ENCODE data around the gene CEL.

Gene CEL

GRCh38 chr9:133113949-133114885, 52.4 kb downstream of the CEL start:
- no peak for FAIRE-seq
- DNase-seq (ENCODE audit: insufficient read length, low spot score), result no peak
- TF ChIP-seq POLR2A (IDR thresholded peaks at IDR 0.05; ENCODE audit: low read depth, low read length), result no peak

- no peak for DNase-seq (ENCODE audit: insufficient read length, low spot score)
- no peak for FAIRE-seq
- TF ChIP-seq POLR2A (IDR thresholded peaks at IDR 0.05; ENCODE audit: low read depth, low read length), result no peak
These were observed 53.3 kb downstream of the CEL start for GRCh38 chr9:133114886-133115603.

GRCh38 chr9:133115604-133116345, 54.0 kb downstream of the CEL start:
- TF ChIP-seq POLR2A (IDR thresholded peaks at IDR 0.05; ENCODE audit: low read depth, low read length), result no peak
- peak; percentile 84 for FAIRE-seq
- DNase-seq (ENCODE audit: insufficient read length, low spot score), result peak; percentile 98

GRCh38 chr9:133116346-133117231, 54.8 kb downstream of the CEL start:
- DNase-seq (ENCODE audit: insufficient read length, low spot score) (no peak), FAIRE-seq (no peak)
- TF ChIP-seq POLR2A (IDR thresholded peaks at IDR 0.05; ENCODE audit: low read depth, low read length), result no peak

GRCh38 chr9:133117271-133118178, 55.7 kb downstream of the CEL start:
- DNase-seq (ENCODE audit: insufficient read length, low spot score) (no peak), FAIRE-seq (no peak)
- no peak for TF ChIP-seq POLR2A (IDR thresholded peaks at IDR 0.05; ENCODE audit: low read depth, low read length)

- no peak for TF ChIP-seq POLR2A (IDR thresholded peaks at IDR 0.05; ENCODE audit: low read depth, low read length)
- FAIRE-seq (no peak), DNase-seq (ENCODE audit: insufficient read length, low spot score) (no peak)
These were observed 56.4 kb downstream of the CEL start for GRCh38 chr9:133118179-133118520.

- no peak for TF ChIP-seq POLR2A (IDR thresholded peaks at IDR 0.05; ENCODE audit: low read depth, low read length)
- FAIRE-seq, result no peak
- no peak for DNase-seq (ENCODE audit: insufficient read length, low spot score)
These were observed 56.8 kb downstream of the CEL start for GRCh38 chr9:133118568-133118967.

GRCh38 chr9:133119103-133119845, 57.5 kb downstream of the CEL start:
- DNase-seq (ENCODE audit: insufficient read length, low spot score) (no peak), FAIRE-seq (no peak)
- no peak for TF ChIP-seq POLR2A (IDR thresholded peaks at IDR 0.05; ENCODE audit: low read depth, low read length)

- DNase-seq (ENCODE audit: insufficient read length, low spot score) (no peak), FAIRE-seq (no peak)
- TF ChIP-seq POLR2A (IDR thresholded peaks at IDR 0.05; ENCODE audit: low read depth, low read length), result no peak
These were observed 58.2 kb downstream of the CEL start for GRCh38 chr9:133119846-133120500.

GRCh38 chr9:133120501-133121197, 58.9 kb downstream of the CEL start:
- FAIRE-seq, result no peak
- no peak for DNase-seq (ENCODE audit: insufficient read length, low spot score)
- TF ChIP-seq POLR2A (IDR thresholded peaks at IDR 0.05; ENCODE audit: low read depth, low read length), result peak; percentile 57; the same call in 1 of the 2 replicates
